ENCODE measurements around the gene TDP2.

TDP2 gene

GRCh38 chr6:24607310-24608105 lies 59.2 kb downstream of the TDP2 start:
- no peak overlapping the region for H2AFZ ChIP-seq (ENCODE audit: insufficient read depth, low read length, poor library complexity)
- H3K79me1 ChIP-seq (ENCODE audit: low read length), result no peaks in the 10 kb centered on the region
- no peak overlapping the region for H2BK12ac ChIP-seq (ENCODE audit: low read length)
- H3K36me3 ChIP-seq (ENCODE audit: control insufficient read depth in 1 of 2, insufficient read depth in 2 of 2, low read length in 2 of 2), result no peaks in the 10 kb centered on the region
- no peak overlapping the region for H4K8ac ChIP-seq (ENCODE audit: low read depth, low read length)
- no peak overlapping the region for H3K14ac ChIP-seq (ENCODE audit: low read length)
- H2AK5ac ChIP-seq (ENCODE audit: low read length), result no peak overlapping the region
- no peak overlapping the region for H3K4ac ChIP-seq (ENCODE audit: low read depth, low read length)
- DNase-seq, result no peak
- H3K4me1 ChIP-seq (ENCODE audit: control insufficient read depth in 1 of 2, insufficient read depth in 2 of 2, low read length in 2 of 2), result no peaks in the 10 kb centered on the region
- no peaks in the 10 kb centered on the region for H3K79me2 ChIP-seq (ENCODE audit: control insufficient read depth, insufficient read depth, low read length, poor library complexity)
- H3K4me2 ChIP-seq (ENCODE audit: low read length), result no peak overlapping the region
- no peak overlapping the region for H3K9ac ChIP-seq (ENCODE audit: low read length)
- no peak overlapping the region for H3K18ac ChIP-seq (ENCODE audit: low read length)
- WGBS (ENCODE audit: extremely low coverage, insufficient coverage, insufficient read length), result no CpG with 5 or more reads among the region's 5 CpGs
- no peak overlapping the region for H3K23ac ChIP-seq (ENCODE audit: low read length)
- no peak overlapping the region for H2BK120ac ChIP-seq (ENCODE audit: insufficient read depth, low read length, poor library complexity)
- H4K12ac ChIP-seq (ENCODE audit: low read depth, low read length), result no peak overlapping the region
- H3K4me3 ChIP-seq (ENCODE audit: low read depth, low read length), result no peak overlapping the region
- no peaks in the 10 kb centered on the region for H3K27me3 ChIP-seq (ENCODE audit: insufficient read depth, low read length)
- H3K9me3 ChIP-seq (ENCODE audit: insufficient read depth, low read depth, low read length), result no peaks in the 10 kb centered on the region
- no peak overlapping the region for H2BK5ac ChIP-seq (ENCODE audit: low read depth, low read length, poor library complexity)
- no peak overlapping the region for H4K91ac ChIP-seq (ENCODE audit: low read depth, low read length)
- no peak overlapping the region for H3K27ac ChIP-seq (ENCODE audit: low read depth, low read length)

GRCh38 chr6:24606200-24606930 lies 60.3 kb downstream of the TDP2 start:
- H3K14ac ChIP-seq (ENCODE audit: low read length), result no peak overlapping the region
- H3K27ac ChIP-seq (ENCODE audit: low read depth, low read length), result no peak overlapping the region
- no peak overlapping the region for H3K23ac ChIP-seq (ENCODE audit: low read length)
- H2BK120ac ChIP-seq (ENCODE audit: insufficient read depth, low read length, poor library complexity), result no peak overlapping the region
- no peaks in the 10 kb centered on the region for H3K36me3 ChIP-seq (ENCODE audit: control insufficient read depth in 1 of 2, insufficient read depth in 2 of 2, low read length in 2 of 2)
- H2AK5ac ChIP-seq (ENCODE audit: low read length), result no peak overlapping the region
- H3K4ac ChIP-seq (ENCODE audit: low read depth, low read length), result no peak overlapping the region
- no peak overlapping the region for H3K4me3 ChIP-seq (ENCODE audit: low read depth, low read length)
- no peak overlapping the region for H3K18ac ChIP-seq (ENCODE audit: low read length)
- no peak for DNase-seq
- H4K8ac ChIP-seq (ENCODE audit: low read depth, low read length), result no peak overlapping the region
- no peak overlapping the region for H2BK5ac ChIP-seq (ENCODE audit: low read depth, low read length, poor library complexity)
- no peak overlapping the region for H4K91ac ChIP-seq (ENCODE audit: low read depth, low read length)
- no peaks in the 10 kb centered on the region for H3K4me1 ChIP-seq (ENCODE audit: control insufficient read depth in 1 of 2, insufficient read depth in 2 of 2, low read length in 2 of 2)
- no peaks in the 10 kb centered on the region for H3K9me3 ChIP-seq (ENCODE audit: insufficient read depth, low read depth, low read length)
- no peaks in the 10 kb centered on the region for H3K79me1 ChIP-seq (ENCODE audit: low read length)
- H3K79me2 ChIP-seq (ENCODE audit: control insufficient read depth, insufficient read depth, low read length, poor library complexity), result no peaks in the 10 kb centered on the region
- WGBS (ENCODE audit: extremely low coverage, insufficient coverage, insufficient read length), result no CpG with 5 or more reads among the region's 6 CpGs
- H2BK12ac ChIP-seq (ENCODE audit: low read length), result no peak overlapping the region
- H4K12ac ChIP-seq (ENCODE audit: low read depth, low read length), result no peak overlapping the region
- H2AFZ ChIP-seq (ENCODE audit: insufficient read depth, low read length, poor library complexity), result no peak overlapping the region
- H3K4me2 ChIP-seq (ENCODE audit: low read length), result no peak overlapping the region
- no peak overlapping the region for H3K9ac ChIP-seq (ENCODE audit: low read length)
- no peaks in the 10 kb centered on the region for H3K27me3 ChIP-seq (ENCODE audit: insufficient read depth, low read length)

GRCh38 chr6:24603241-24603640 lies 63.5 kb downstream of the TDP2 start:
- no peak overlapping the region for H3K4ac ChIP-seq (ENCODE audit: low read depth, low read length)
- no CpG with 5 or more reads among the region's 2 CpGs for WGBS (ENCODE audit: extremely low coverage, insufficient coverage, insufficient read length)

GRCh38 chr6:24600903-24601302 lies 65.8 kb downstream of the TDP2 start:
- Histone ChIP-seq H3K79me1 (ENCODE audit: low read length) (no peaks in the 10 kb centered on the region), H2BK120ac (ENCODE audit: insufficient read depth, low read length, poor library complexity) (no peak overlapping the region), H2BK12ac (ENCODE audit: low read length) (no peak overlapping the region), H3K14ac (ENCODE audit: low read length) (no peak overlapping the region), H4K91ac (ENCODE audit: low read depth, low read length) (no peak overlapping the region), H2AK5ac (ENCODE audit: low read length) (no peak overlapping the region), H3K9me3 (ENCODE audit: insufficient read depth, low read depth, low read length) (peaks cover 5% of the 10 kb centered on the region), H3K23ac (ENCODE audit: low read length) (no peak overlapping the region), H4K8ac (ENCODE audit: low read depth, low read length) (no peak overlapping the region), H3K4ac (ENCODE audit: low read depth, low read length) (no peak overlapping the region), H3K4me3 (ENCODE audit: low read depth, low read length) (no peak overlapping the region), H3K27ac (ENCODE audit: low read depth, low read length) (no peak overlapping the region), H3K9ac (ENCODE audit: low read length) (no peak overlapping the region), H3K18ac (ENCODE audit: low read length) (no peak overlapping the region), H3K79me2 (ENCODE audit: control insufficient read depth, insufficient read depth, low read length, poor library complexity) (no peaks in the 10 kb centered on the region), H3K4me1 (ENCODE audit: control insufficient read depth in 1 of 2, insufficient read depth in 2 of 2, low read length in 2 of 2) (no peaks in the 10 kb centered on the region), H2AFZ (ENCODE audit: insufficient read depth, low read length, poor library complexity) (no peak overlapping the region), H3K36me3 (ENCODE audit: control insufficient read depth in 1 of 2, insufficient read depth in 2 of 2, low read length in 2 of 2) (no peaks in the 10 kb centered on the region), H3K27me3 (ENCODE audit: insufficient read depth, low read length) (no peaks in the 10 kb centered on the region), H2BK5ac (ENCODE audit: low read depth, low read length, poor library complexity) (no peak overlapping the region), H4K12ac (ENCODE audit: low read depth, low read length) (no peak overlapping the region), H3K4me2 (ENCODE audit: low read length) (no peak overlapping the region)
- no CpG with 5 or more reads among the region's 4 CpGs for WGBS (ENCODE audit: extremely low coverage, insufficient coverage, insufficient read length)
- DNase-seq, result no peak

More at GRCh38 chr6:24603241-24603640, 63.5 kb downstream of the TDP2 start:
- Histone ChIP-seq H4K8ac (ENCODE audit: low read depth, low read length) (no peak overlapping the region), H2BK5ac (ENCODE audit: low read depth, low read length, poor library complexity) (no peak overlapping the region), H3K18ac (ENCODE audit: low read length) (no peak overlapping the region), H2BK120ac (ENCODE audit: insufficient read depth, low read length, poor library complexity) (no peak overlapping the region), H3K23ac (ENCODE audit: low read length) (no peak overlapping the region), H3K9ac (ENCODE audit: low read length) (no peak overlapping the region), H4K91ac (ENCODE audit: low read depth, low read length) (no peak overlapping the region), H3K4me3 (ENCODE audit: low read depth, low read length) (no peak overlapping the region), H2AFZ (ENCODE audit: insufficient read depth, low read length, poor library complexity) (no peak overlapping the region), H3K79me1 (ENCODE audit: low read length) (no peaks in the 10 kb centered on the region), H4K12ac (ENCODE audit: low read depth, low read length) (no peak overlapping the region), H2AK5ac (ENCODE audit: low read length) (no peak overlapping the region), H3K27ac (ENCODE audit: low read depth, low read length) (no peak overlapping the region), H3K4me1 (ENCODE audit: control insufficient read depth in 1 of 2, insufficient read depth in 2 of 2, low read length in 2 of 2) (no peaks in the 10 kb centered on the region), H3K79me2 (ENCODE audit: control insufficient read depth, insufficient read depth, low read length, poor library complexity) (no peaks in the 10 kb centered on the region), H3K9me3 (ENCODE audit: insufficient read depth, low read depth, low read length) (peaks cover 4% of the 10 kb centered on the region), H2BK12ac (ENCODE audit: low read length) (no peak overlapping the region), H3K4me2 (ENCODE audit: low read length) (no peak overlapping the region), H3K27me3 (ENCODE audit: insufficient read depth, low read length) (no peaks in the 10 kb centered on the region), H3K14ac (ENCODE audit: low read length) (no peak overlapping the region), H3K36me3 (ENCODE audit: control insufficient read depth in 1 of 2, insufficient read depth in 2 of 2, low read length in 2 of 2) (no peaks in the 10 kb centered on the region)
- DNase-seq, result no peak
